Bronchial epithelial cell (primary cell): ENCODE measurements around the gene SMG7. TPM values are rescaled to one million over a fixed set of nuclear protein-coding genes. Genes with fewer than 3 reads are reported as not detected.

Experiments
- DNase-seq: peaks from one replicate; pipeline ENCODE4 v3.0.0-alpha.2; 2010; ENCODE audit warnings: low read depth
- FAIRE-seq: peaks from 2 replicates; lab custom pipeline; 2011; peaks lifted over from hg19 to GRCh38; lab: Jason Lieb, UNC
- H3K27me3 ChIP-seq: 2 replicates; pipeline ENCODE4 v1.5.1; 2011; ENCODE audit warnings: low read length; ENCODE audit not compliant: control insufficient read depth, insufficient read depth
- H3K36me3 ChIP-seq: 2 replicates; pipeline ENCODE4 v1.5.1; 2011; ENCODE audit warnings: low read length; ENCODE audit not compliant: control insufficient read depth, insufficient read depth
- H3K4me3 ChIP-seq: 2 replicates; pipeline ENCODE4 v1.5.1; 2011; ENCODE audit warnings: mild to moderate bottlenecking, low read depth, low read length, control low read depth
- total RNA-seq: library from RNA; depleted of rRNA; stranded (reverse); fragments of >200 nt; gene quantifications from 2 replicates; pipeline ENCODE4 v1.2.1, GENCODE V29; 2014
- TF ChIP-seq, protein P1 (sequence below): IDR thresholded peaks from 2 replicates; pipeline ENCODE4 v1.5.1; 2011; ENCODE audit warnings: mild to moderate bottlenecking, moderate library complexity, low read length, control low read depth, inconsistent platforms; ENCODE audit not compliant: insufficient read depth, severe bottlenecking

SMG7 gene
- total RNA-seq, 1 donor from 2014 or later: 17.9 TPM

DNA sequence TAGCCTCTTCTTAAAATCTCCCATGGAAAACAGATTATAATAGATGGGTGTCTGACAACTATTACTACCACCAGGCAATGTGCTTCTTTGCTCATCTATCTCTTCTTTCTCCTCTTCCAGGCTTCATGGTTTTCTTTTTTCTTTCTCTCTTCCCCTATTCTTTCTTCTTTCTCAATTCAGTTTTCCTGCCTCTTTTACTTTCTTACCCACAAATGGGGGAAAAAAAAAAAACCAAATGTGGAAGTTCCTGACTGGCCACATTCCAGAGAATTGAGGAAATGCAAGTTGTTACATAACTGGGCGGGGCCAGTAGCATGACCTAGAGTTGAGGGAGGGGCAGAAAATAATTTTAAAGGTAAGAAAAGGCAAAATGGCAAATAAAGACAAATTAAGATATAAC lies 10.9 kb upstream of the SMG7 start:
- Histone ChIP-seq H3K4me3 (no peak overlapping the region), H3K36me3 (no peaks in the 10 kb centered on the region), H3K27me3 (no peaks in the 10 kb centered on the region)
- TF ChIP-seq, protein P1, sequence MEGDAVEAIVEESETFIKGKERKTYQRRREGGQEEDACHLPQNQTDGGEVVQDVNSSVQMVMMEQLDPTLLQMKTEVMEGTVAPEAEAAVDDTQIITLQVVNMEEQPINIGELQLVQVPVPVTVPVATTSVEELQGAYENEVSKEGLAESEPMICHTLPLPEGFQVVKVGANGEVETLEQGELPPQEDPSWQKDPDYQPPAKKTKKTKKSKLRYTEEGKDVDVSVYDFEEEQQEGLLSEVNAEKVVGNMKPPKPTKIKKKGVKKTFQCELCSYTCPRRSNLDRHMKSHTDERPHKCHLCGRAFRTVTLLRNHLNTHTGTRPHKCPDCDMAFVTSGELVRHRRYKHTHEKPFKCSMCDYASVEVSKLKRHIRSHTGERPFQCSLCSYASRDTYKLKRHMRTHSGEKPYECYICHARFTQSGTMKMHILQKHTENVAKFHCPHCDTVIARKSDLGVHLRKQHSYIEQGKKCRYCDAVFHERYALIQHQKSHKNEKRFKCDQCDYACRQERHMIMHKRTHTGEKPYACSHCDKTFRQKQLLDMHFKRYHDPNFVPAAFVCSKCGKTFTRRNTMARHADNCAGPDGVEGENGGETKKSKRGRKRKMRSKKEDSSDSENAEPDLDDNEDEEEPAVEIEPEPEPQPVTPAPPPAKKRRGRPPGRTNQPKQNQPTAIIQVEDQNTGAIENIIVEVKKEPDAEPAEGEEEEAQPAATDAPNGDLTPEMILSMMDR: no peak
- no peak for FAIRE-seq
- DNase-seq: peak; percentile 85

DNA sequence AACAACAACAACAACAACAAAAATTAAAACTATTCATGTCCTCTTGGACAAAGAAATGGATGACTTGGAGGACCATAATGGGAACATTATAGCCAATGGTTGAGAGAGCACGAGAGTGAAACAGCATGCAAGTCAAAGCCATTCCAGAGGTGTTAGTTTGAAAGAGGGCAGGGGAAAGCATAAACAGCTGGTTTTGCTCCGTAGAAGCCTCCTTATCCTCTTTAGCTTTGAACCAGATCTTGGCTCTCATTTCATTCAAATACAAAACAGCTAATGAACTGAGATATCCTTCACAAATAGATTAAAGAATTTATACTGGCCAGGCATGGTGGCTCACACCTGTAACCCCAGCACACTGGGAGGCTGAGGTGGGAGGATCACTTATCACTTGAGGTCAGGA lies 8.7 kb upstream of the SMG7 start:
- FAIRE-seq (no peak), DNase-seq (no peak)
- TF ChIP-seq, protein P1: no peak
- no peaks in the 10 kb centered on the region for H3K27me3 ChIP-seq
- H3K36me3 ChIP-seq: no peaks in the 10 kb centered on the region
- no peak overlapping the region for H3K4me3 ChIP-seq

DNA sequence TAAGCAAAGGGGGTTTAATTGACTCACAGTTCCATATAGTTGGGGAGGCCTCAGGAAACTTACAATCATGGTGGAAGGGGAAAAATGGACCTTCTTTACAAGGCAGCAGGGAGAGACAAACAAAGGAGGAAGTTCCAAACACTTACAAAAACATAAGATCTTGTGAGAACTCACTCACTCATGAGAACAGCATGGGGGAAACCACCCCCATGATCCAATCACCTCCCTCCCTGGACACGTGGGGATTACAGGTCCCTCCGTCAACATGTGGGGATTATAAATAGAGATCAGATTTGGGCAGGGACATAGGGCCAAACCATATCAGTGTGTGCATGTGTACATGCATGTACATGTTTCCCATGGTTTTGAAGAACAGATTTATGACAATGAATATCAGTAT lies 5.5 kb upstream of the SMG7 start:
- no peaks in the 10 kb centered on the region for H3K36me3 ChIP-seq
- DNase-seq (no peak), FAIRE-seq (no peak)

DNA sequence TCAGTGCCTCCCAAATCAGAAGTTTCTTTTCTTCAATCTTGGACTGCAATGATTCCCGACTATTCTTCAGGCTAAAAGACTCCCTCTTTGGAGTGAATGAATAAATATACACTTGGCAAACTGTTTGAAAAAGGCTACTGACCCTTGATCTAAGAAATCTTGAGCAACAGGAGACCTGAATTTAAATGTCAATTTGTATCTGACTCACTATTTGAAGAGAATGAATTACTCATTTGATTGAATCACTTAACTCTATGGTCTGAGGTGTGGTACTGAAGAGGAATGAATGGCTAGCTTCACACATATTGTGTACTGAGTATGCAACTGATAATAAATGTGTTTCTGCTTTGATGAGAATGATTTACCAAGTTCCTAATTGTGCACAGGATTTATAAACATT lies 4.6 kb upstream of the SMG7 start:
- peak; percentile 94 for DNase-seq

More for the DNA sequence above, 5.5 kb upstream of the SMG7 start:
- Histone ChIP-seq H3K4me3 (no peak overlapping the region), H3K27me3 (no peaks in the 10 kb centered on the region)
- TF ChIP-seq, protein P1: no peak

DNA sequence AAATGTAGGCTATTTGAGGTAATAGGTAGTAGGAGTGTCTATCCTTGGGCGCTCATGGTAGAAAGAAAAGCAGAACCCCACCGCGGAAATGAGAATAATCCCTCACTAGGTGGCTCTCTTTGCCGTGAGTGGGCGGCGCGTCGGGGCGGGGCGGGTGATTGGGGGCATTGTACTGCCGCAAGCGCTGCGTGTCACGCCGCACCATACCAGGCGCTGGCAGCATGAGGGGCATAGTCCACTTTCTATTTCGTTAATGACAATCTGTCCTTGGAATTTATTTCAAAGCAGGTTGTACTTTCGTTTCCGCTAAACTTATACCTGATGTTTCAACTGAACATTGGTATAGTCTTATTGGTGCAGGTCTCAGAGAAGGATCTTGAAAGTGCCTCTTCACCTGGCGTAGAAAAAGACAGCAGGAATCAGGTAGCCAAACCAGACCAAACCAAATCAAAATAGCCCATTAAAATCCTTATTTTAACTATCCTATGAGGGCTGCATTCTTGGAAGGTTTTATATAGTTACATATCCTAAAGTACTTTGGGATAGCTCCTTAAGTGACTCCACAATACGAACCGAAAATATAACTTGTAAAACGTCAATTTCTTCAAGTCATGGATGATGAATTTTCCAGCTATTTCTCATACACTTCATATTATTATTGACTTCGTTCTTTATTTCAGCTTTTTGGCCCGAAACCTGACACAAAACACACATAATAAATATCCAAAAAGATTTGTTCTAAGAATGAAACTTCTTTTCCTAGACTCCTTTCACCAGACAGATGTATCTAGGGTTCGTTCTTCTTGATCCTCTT lies 1.9 kb upstream of the SMG7 start:
- TF ChIP-seq, protein P1: peak; percentile 48
- peak; percentile 56 for DNase-seq
- Histone ChIP-seq H3K36me3 (no peaks in the 10 kb centered on the region), H3K27me3 (no peaks in the 10 kb centered on the region), H3K4me3 (peak overlapping the region; percentile 98)
- FAIRE-seq: no peak

More for the DNA sequence above, 4.6 kb upstream of the SMG7 start:
- Histone ChIP-seq H3K27me3 (no peaks in the 10 kb centered on the region), H3K4me3 (no peak overlapping the region), H3K36me3 (no peaks in the 10 kb centered on the region)
- TF ChIP-seq, protein P1: no peak
- no peak for FAIRE-seq
